Measurements from ENCODE around the gene NUP62.
A peak's percentile ranks its signal among the peaks of the same experiment; 100 is the strongest.
"Not testable (repeated sequence)": the region's sequence is repeated elsewhere in the genome, so short reads cannot be mapped to it uniquely, and the experiment has no call there.

The NUP62 gene

GRCh38 chr19:49950956-49951526 lies 21.7 kb upstream of the NUP62 start:
- no peak for DNase-seq

DNA sequence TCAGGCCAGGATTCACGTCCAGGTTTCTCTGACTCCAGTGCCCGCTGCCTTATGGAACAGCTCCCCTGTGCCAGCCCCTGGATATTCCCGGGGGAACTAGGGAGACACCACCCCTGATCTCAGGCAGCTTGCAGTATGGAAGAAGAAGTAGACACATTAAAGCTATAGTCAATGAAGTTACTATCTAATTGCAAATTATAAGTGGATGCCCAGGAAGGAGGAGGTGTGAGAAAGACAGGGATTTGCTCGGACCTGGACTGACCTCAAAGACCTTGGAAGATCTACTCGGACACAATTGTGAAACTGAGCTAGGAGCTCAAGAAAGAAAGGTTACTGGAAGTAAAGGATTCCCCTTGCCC lies 21.3 kb upstream of the NUP62 start:
- DNase-seq = no peak

- no peak for DNase-seq
Measured at GRCh38 chr19:49949742-49950589, 20.7 kb upstream of the NUP62 start.

- DNase-seq = no peak
Measured at GRCh38 chr19:49946415-49946814, 17.1 kb upstream of the NUP62 start.

DNA sequence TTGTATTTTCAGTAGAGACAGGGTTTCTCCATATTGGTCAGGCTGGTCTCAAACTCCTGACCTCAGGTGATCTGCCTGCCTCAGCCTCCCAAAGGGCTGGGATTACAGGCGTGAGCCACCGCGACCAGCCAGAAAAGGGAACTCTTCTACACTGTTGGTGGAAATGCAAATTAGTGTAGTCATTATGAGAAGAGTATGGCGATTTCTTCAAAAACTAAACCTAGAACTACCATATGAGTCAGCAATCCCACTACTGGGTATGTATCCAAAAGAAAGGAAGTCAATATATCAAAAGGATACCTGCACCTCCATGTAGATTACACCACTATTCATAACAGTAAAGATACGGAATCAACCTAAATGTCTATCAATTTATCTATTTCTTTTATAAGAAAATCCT lies 15.3 kb upstream of the NUP62 start:
- DNase-seq = not testable (repeated sequence)

DNA sequence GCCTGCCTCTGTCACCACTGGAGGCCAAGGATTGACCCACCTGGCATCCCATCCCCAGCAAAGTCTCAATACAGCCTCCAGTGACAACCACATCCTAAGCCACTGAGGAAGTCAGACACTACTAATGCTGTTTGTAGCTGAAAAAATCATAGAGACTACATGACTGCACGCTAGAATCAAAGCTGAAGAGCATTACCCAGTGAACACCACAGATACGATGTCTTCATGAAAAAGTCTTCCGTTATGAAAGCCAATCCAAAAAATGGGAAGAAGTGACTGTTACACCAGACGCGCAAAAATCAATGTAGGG lies 11.1 kb upstream of the NUP62 start:
- DNase-seq = no peak

GRCh38 chr19:49939721-49940481 lies 10.6 kb upstream of the NUP62 start:
- no peak for DNase-seq

GRCh38 chr19:49938662-49939061 lies 9.4 kb upstream of the NUP62 start:
- DNase-seq = no peak

- DNase-seq = peak; percentile 65
Measured at GRCh38 chr19:49937750-49938381, 8.6 kb upstream of the NUP62 start.

DNA sequence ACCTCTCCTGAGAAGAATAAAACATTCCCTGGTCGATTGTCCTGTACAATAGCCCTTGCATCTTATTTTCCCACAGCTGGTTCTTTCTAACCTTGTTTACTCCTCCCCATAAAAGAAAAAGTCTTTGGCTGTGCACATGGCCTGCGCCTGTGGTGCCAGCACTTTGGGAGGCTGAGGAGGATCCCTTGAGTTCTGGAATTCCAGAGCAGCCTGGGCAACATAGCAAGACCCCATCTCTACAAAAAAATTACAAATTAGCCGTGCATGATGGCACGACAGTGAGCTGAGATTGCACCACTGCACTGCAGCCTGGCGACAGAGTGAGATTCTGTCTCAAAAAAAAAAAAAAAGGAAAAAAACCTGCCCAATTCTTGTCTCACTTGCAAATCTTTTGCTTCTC lies 7.2 kb upstream of the NUP62 start:
- DNase-seq = no peak

GRCh38 chr19:49933643-49934042 lies 4.3 kb upstream of the NUP62 start:
- no peak for DNase-seq

DNA sequence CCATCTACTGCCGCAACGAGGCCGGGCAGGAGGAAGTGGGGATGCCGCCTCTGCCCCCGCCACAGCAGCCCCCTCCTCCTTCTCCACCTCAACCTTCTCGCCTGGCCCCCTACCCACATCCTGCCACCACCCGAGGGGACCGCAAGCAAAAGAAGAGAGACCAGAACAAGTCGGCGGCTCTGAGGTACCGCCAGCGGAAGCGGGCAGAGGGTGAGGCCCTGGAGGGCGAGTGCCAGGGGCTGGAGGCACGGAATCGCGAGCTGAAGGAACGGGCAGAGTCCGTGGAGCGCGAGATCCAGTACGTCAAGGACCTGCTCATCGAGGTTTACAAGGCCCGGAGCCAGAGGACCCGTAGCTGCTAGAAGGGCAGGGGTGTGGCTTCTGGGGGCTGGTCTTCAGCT lies 3.4 kb upstream of the NUP62 start:
- DNase-seq = no peak

GRCh38 chr19:49932041-49932451 lies 2.7 kb upstream of the NUP62 start:
- DNase-seq = no peak

GRCh38 chr19:49931293-49932040 lies 2.2 kb upstream of the NUP62 start:
- no peak for DNase-seq

- DNase-seq = no peak
Measured at GRCh38 chr19:49930483-49931011, 1.2 kb upstream of the NUP62 start.

- DNase-seq = peak; percentile 96
Measured at GRCh38 chr19:49929611-49930482, 543 bp upstream of the NUP62 start.

- DNase-seq = no peak
Measured at GRCh38 chr19:49927526-49928264, 1.6 kb downstream of the NUP62 start.

GRCh38 chr19:49926515-49926914 lies 2.8 kb downstream of the NUP62 start:
- DNase-seq = no peak

DNA sequence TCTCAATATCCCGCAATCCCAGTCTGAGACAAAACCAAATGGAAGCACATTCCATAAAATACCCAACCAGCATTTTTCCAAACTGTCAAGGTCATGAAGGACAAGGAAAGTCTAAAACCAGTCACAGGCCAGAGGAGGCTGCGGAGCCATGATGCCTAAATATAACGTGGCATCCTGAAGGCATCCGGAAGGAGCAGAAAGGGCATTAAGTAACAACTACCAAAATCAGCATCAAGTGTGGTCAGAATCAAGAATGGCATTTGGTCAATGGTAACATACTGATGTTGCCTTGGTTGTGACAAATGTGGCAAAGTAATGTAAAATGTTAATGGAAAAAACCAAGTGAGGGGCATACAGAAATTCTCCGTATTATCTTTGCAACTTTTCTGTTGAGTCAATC lies 3.8 kb downstream of the NUP62 start:
- no peak for DNase-seq

DNA sequence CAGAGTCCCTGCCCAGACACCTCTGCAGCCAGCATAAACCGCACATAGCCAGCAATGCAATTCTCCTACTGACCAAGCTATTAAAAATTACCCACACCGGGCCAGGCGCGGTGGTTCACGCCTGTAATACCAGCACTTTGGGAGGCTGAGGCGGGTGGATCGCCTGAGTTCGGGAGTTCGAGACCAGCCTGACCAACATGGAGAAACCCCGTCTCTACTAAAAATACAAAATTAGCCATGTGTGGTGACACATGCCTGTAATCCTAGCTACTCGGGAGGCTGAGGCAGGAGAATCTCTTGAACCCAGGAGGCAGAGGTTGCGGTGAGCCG lies 4.5 kb downstream of the NUP62 start:
- DNase-seq = not testable (repeated sequence)
